Fibroblast of lung (primary cell): ENCODE data around the gene PRCD.

ENCODE experiments used
- EZH2 ChIP-seq: IDR thresholded peaks from 2 replicates; pipeline ENCODE4 v1.5.1; 2012; ENCODE audit warnings: low read length, control low read depth, mild to moderate bottlenecking; ENCODE audit errors: missing control alignments
- TF ChIP-seq, protein P1 (sequence below), 2 donors: IDR thresholded peaks in 1 of 2; conservative IDR thresholded peaks in 1 of 2; 1 replicate in 1 of 2; 2 replicates in 1 of 2; pipeline ENCODE4 v1.5.1; 2011 to 2012; ENCODE audit warnings: low read length in 2 of 2, control low read depth in 1 of 2, inconsistent platforms in 1 of 2, low read depth in 1 of 2, mild to moderate bottlenecking in 1 of 2

DNA sequence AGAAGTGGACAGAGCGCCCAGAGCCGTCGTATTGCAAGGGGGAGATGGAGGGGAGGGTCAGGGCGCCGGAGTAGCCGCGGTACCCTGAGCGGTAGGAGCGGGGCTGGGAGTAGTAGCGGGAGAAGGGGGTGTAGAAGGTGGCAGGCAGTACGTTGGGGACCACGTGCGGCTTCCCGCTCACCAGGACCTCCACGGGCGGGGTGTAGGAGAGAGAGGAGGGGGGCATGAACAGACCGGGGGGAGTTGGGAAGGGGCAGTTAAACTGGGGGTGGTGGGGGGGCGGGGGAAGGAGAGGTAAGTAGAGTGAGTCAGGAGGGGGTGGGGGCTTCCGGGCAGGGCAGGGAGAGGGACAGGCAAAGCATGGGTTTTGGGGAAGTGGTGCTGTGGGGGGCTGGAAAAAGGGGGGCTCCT is 29.0 kb downstream of the PRCD start:
- TF ChIP-seq, protein P1, sequence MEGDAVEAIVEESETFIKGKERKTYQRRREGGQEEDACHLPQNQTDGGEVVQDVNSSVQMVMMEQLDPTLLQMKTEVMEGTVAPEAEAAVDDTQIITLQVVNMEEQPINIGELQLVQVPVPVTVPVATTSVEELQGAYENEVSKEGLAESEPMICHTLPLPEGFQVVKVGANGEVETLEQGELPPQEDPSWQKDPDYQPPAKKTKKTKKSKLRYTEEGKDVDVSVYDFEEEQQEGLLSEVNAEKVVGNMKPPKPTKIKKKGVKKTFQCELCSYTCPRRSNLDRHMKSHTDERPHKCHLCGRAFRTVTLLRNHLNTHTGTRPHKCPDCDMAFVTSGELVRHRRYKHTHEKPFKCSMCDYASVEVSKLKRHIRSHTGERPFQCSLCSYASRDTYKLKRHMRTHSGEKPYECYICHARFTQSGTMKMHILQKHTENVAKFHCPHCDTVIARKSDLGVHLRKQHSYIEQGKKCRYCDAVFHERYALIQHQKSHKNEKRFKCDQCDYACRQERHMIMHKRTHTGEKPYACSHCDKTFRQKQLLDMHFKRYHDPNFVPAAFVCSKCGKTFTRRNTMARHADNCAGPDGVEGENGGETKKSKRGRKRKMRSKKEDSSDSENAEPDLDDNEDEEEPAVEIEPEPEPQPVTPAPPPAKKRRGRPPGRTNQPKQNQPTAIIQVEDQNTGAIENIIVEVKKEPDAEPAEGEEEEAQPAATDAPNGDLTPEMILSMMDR (conservative IDR thresholded peaks at IDR 0.05 in 1 of 2, IDR thresholded peaks at IDR 0.05 in 1 of 2; ENCODE audit: low read depth in 1 of 2, low read length in 2 of 2), result no peak
- TF ChIP-seq EZH2, result no peak
